ENCODE data around the gene RDH5. TPM values are rescaled to one million over a fixed set of nuclear protein-coding genes. Genes with fewer than 3 reads are reported as not detected.
"Not testable (repeated sequence)": the region's sequence is repeated elsewhere in the genome, so short reads cannot be mapped to it uniquely, and the experiment has no call there.

Gene RDH5
- total RNA-seq, 1 donor, result 3.0 TPM

- not testable (repeated sequence) for H3K27me3 ChIP-seq (ENCODE audit: insufficient read depth, low read length); H3K9me3 ChIP-seq (ENCODE audit: low read depth, low read length); H3K4me3 ChIP-seq (ENCODE audit: low read length); H3K4me1 ChIP-seq (ENCODE audit: insufficient read depth, low read length)
Observed at GRCh38 chr12:55758575-55758974, 38.4 kb downstream of the RDH5 start.

DNA sequence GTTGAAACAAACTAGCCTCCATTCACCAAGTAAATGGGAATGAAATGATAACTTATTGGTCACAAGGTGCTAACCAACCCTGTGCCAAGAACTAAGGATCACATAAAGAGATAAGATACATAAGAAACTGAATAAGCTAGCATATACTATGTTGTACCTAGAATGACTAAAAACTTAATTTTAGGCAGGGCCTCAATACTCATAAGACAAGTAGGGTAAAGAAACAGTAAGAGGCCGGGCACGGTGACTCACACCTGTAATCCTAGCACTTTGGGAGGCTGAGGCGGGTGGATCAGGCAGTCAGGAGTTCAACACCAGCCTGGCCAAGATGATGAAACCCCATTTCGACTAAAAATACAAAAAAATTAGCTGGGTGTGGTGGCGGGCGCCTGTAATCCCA lies 40.5 kb downstream of the RDH5 start:
- no peak overlapping the region for H3K4me3 ChIP-seq (ENCODE audit: low read length)
- no peaks in the 10 kb centered on the region for H3K27me3 ChIP-seq (ENCODE audit: insufficient read depth, low read length)
- H3K9me3 ChIP-seq (ENCODE audit: low read depth, low read length), result no peaks in the 10 kb centered on the region
- H3K4me1 ChIP-seq (ENCODE audit: insufficient read depth, low read length), result no peaks in the 10 kb centered on the region

DNA sequence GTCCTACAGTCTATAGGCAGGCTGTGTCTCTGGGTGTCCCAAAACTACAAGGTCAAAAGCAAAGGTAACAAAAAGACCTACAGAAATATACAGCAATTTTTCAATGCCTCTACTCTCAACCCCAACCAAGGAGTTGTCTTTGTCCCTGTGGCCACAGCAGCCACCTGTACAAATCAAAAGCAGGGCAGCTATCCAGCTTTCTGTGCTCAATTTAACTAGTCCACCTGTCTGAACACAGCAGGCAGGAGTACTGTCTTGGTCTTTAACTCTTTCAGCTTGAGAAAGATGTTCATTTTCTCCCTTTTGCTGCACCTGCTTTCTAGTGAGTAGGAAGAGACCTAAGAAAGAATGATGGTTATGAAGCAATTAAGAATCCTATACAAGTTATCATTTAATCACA lies 42.5 kb downstream of the RDH5 start:
- no peaks in the 10 kb centered on the region for H3K4me1 ChIP-seq (ENCODE audit: insufficient read depth, low read length)

DNA sequence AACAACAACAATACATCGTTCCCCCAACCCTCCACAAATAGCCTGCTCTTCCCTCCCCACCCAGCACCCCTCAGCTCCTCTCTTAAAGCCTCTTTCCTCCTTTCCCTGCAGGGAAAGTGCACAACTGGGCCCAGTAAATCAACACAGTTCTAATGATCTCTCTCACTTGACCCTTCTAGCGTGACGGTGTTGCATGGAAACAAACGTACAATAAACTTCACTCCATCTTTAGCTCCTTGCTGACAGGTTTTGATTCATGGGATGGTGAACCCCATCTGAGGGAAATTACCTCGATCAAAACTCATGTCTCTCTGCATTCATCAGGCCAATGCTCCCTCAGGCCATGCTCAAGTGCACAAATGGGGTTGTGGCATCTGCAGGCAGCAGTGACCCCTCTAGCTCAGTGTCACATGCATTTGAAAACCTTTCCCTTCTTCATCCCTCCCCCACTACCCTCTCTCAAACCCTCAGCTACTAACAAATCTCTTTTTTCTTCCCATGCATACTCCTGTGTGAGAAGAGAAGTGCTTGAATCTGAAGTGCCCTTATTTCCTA lies 45.6 kb downstream of the RDH5 start:
- Histone ChIP-seq H3K4me1 (ENCODE audit: insufficient read depth, low read length) (no peaks in the 10 kb centered on the region), H3K4me3 (ENCODE audit: low read length) (no peak overlapping the region), H3K9me3 (ENCODE audit: low read depth, low read length) (no peaks in the 10 kb centered on the region), H3K27me3 (ENCODE audit: insufficient read depth, low read length) (no peaks in the 10 kb centered on the region)

More for the DNA sequence above, 42.5 kb downstream of the RDH5 start:
- no peaks in the 10 kb centered on the region for H3K9me3 ChIP-seq (ENCODE audit: low read depth, low read length)
- H3K27me3 ChIP-seq (ENCODE audit: insufficient read depth, low read length), result no peaks in the 10 kb centered on the region
- H3K4me3 ChIP-seq (ENCODE audit: low read length), result no peak overlapping the region

- Histone ChIP-seq H3K4me3 (ENCODE audit: low read length) (no peak overlapping the region), H3K4me1 (ENCODE audit: insufficient read depth, low read length) (no peaks in the 10 kb centered on the region), H3K9me3 (ENCODE audit: low read depth, low read length) (no peaks in the 10 kb centered on the region), H3K27me3 (ENCODE audit: insufficient read depth, low read length) (no peaks in the 10 kb centered on the region)
Observed at GRCh38 chr12:55767156-55767555, 47.0 kb downstream of the RDH5 start.

- no peaks in the 10 kb centered on the region for H3K4me1 ChIP-seq (ENCODE audit: insufficient read depth, low read length)
- H3K27me3 ChIP-seq (ENCODE audit: insufficient read depth, low read length), result no peaks in the 10 kb centered on the region
- H3K4me3 ChIP-seq (ENCODE audit: low read length), result no peak overlapping the region
- no peaks in the 10 kb centered on the region for H3K9me3 ChIP-seq (ENCODE audit: low read depth, low read length)
Observed at GRCh38 chr12:55771736-55772135, 51.5 kb downstream of the RDH5 start.

Other genes starting within 250 kb of the RDH5 start
- 0.42 TPM for gene OR6C68, start 228.0 kb upstream of the RDH5 start, total RNA-seq
- not detected for gene OR6C4, start 170.8 kb upstream of the RDH5 start, total RNA-seq
- not detected for gene OR2AP1, start 147.9 kb upstream of the RDH5 start, total RNA-seq
- gene OR10P1, start 83.5 kb upstream of the RDH5 start, total RNA-seq, result not detected
- 2.0 TPM for gene ITGA7, start 12.5 kb upstream of the RDH5 start, total RNA-seq
- 61.8 TPM for gene BLOC1S1, start 4.3 kb upstream of the RDH5 start, total RNA-seq
- 184 TPM for gene CD63, start 8.6 kb downstream of the RDH5 start, total RNA-seq
- 1.8 TPM for gene GDF11, start 22.7 kb downstream of the RDH5 start, total RNA-seq
- gene SARNP, start 97.3 kb downstream of the RDH5 start, total RNA-seq, result 59.7 TPM
- 6.8 TPM for gene ORMDL2, start 97.6 kb downstream of the RDH5 start, total RNA-seq
- gene DNAJC14, start 109.2 kb downstream of the RDH5 start, total RNA-seq, result 23.5 TPM
- gene MMP19, start 122.5 kb downstream of the RDH5 start, total RNA-seq, result 4.2 TPM
- gene PYM1, start 207.5 kb downstream of the RDH5 start, total RNA-seq, result 21.2 TPM
- gene DGKA, start 210.8 kb downstream of the RDH5 start, total RNA-seq, result 329 TPM
- not detected for gene PMEL, start 245.6 kb downstream of the RDH5 start, total RNA-seq
- 6.9 TPM for gene CDK2, start 246.4 kb downstream of the RDH5 start, total RNA-seq